Ishikawa (cell line): ENCODE measurements around the gene CYB561.

Experiments
- CEBPB ChIP-seq: IDR thresholded peaks from 2 replicates; pipeline ENCODE4 v1.6.1; 2012
- CREB1 ChIP-seq: IDR thresholded peaks from 2 replicates; pipeline ENCODE4 v1.6.1; 2012; ENCODE audit warnings: low read depth
- EGR1 ChIP-seq: IDR thresholded peaks from 2 replicates; pipeline ENCODE4 v1.6.1; 2012
- EP300 ChIP-seq: IDR thresholded peaks from 2 replicates; pipeline ENCODE4 v1.6.1; 2012; ENCODE audit warnings: borderline replicate concordance
- FOXM1 ChIP-seq: IDR thresholded peaks from 2 replicates; pipeline ENCODE4 v1.6.1; 2012; ENCODE audit warnings: low read depth, borderline replicate concordance
- MAX ChIP-seq: IDR thresholded peaks from 2 replicates; pipeline ENCODE4 v1.6.1; 2012
- NFIC ChIP-seq: IDR thresholded peaks from 2 replicates; pipeline ENCODE4 v1.6.1; 2012
- RAD21 ChIP-seq: IDR thresholded peaks from 2 replicates; pipeline ENCODE4 v1.6.1; 2012; ENCODE audit warnings: low read depth
- REST ChIP-seq: IDR thresholded peaks from 2 replicates; pipeline ENCODE4 v1.6.1; 2012; ENCODE audit warnings: low read depth, mild to moderate bottlenecking
- TAF1 ChIP-seq: IDR thresholded peaks from 2 replicates; pipeline ENCODE4 v1.6.1; 2012; ENCODE audit warnings: low read depth, mild to moderate bottlenecking
- TCF12 ChIP-seq: IDR thresholded peaks from 2 replicates; pipeline ENCODE4 v1.6.1; 2012; ENCODE audit warnings: low read depth
- TEAD4 ChIP-seq: IDR thresholded peaks from 2 replicates; pipeline ENCODE4 v1.6.1; 2012
- USF1 ChIP-seq: IDR thresholded peaks from 2 replicates; pipeline ENCODE4 v1.6.1; 2012
- YY1 ChIP-seq: IDR thresholded peaks from 2 replicates; pipeline ENCODE4 v1.6.1; 2012; ENCODE audit warnings: low read depth
- ZBTB7A ChIP-seq: IDR thresholded peaks from 2 replicates; pipeline ENCODE4 v1.6.1; 2012; ENCODE audit warnings: low read depth

Gene CYB561

GRCh38 chr17:63420868-63421680, 25.0 kb downstream of the CYB561 start:
- TF ChIP-seq RAD21 (no peak), CEBPB (no peak), USF1 (no peak), FOXM1 (no peak), REST (no peak), TCF12 (no peak), ZBTB7A (no peak), EP300 (no peak), TEAD4 (no peak), MAX (no peak), EGR1 (no peak), NFIC (no peak), TAF1 (no peak), CREB1 (no peak)

GRCh38 chr17:63419949-63420867, 25.9 kb downstream of the CYB561 start:
- TF ChIP-seq CREB1: no peak
- TF ChIP-seq TAF1: no peak
- TF ChIP-seq ZBTB7A: no peak
- TF ChIP-seq CEBPB: no peak
- TF ChIP-seq EP300: no peak
- no peak for TF ChIP-seq FOXM1
- no peak for TF ChIP-seq RAD21
- TF ChIP-seq TEAD4: no peak

GRCh38 chr17:63419398-63419797, 26.7 kb downstream of the CYB561 start:
- TF ChIP-seq ZBTB7A: no peak
- no peak for TF ChIP-seq MAX
- TF ChIP-seq REST: no peak
- no peak for TF ChIP-seq TAF1
- TF ChIP-seq CEBPB: no peak
- TF ChIP-seq NFIC: no peak
- no peak for TF ChIP-seq CREB1
- no peak for TF ChIP-seq TCF12
- TF ChIP-seq YY1: no peak
- no peak for TF ChIP-seq TEAD4
- TF ChIP-seq EP300: no peak

- TF ChIP-seq CREB1: no peak
- TF ChIP-seq REST: no peak
Measured at GRCh38 chr17:63418540-63418939, 27.6 kb downstream of the CYB561 start.
